ENCODE data around the gene CRTAC1.

CRTAC1 gene

DNA sequence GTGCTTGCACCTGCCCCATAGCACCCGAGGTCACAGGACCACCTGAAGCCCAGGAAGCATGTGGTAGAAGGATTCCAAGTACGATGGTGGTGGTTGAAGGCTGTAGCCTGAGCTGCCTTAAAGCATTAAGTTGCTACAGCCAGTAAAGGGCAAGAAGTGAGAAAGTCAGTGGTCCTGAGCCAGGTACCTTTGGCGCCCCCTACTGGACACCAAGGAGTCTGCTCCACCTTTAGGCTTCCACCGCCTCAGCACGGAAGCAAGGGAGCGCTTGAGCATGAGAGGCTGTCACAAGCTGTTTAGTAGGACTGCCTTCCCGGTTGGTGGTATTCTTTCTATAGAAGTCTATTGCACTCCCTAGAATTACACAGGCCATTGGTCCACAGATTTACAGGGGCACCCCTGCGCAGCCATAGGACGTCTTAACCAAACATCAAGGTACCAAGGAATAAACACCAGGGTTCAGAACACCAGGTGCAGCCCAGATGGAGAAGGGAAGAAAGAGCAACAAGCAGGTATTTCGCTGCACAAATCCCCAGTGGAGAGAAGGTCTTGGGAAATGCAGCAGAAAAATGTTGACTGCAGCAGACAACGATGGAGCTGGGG lies 2.2 kb downstream of the CRTAC1 start:
- peak; percentile 86 for DNase-seq

DNA sequence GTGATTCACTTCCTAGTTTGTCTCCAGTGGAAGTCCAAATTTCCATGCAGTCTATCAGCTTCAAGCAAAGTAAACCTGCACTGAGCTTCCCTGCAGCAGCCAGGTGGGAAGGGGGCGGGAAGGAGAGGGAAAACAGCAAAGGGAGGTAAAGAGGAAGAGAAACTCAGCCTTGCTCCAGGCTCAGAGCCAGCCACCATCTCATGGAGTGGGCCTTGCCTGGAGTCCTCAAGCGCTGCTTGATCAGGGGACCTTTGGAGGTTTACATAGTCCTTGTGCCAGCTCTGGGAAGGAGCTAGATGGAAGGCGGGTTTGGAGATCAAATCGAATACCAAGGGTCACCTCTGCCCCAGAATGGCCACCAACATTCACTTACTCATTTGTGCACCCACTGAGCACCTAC lies 7.4 kb downstream of the CRTAC1 start:
- no peak for DNase-seq

DNA sequence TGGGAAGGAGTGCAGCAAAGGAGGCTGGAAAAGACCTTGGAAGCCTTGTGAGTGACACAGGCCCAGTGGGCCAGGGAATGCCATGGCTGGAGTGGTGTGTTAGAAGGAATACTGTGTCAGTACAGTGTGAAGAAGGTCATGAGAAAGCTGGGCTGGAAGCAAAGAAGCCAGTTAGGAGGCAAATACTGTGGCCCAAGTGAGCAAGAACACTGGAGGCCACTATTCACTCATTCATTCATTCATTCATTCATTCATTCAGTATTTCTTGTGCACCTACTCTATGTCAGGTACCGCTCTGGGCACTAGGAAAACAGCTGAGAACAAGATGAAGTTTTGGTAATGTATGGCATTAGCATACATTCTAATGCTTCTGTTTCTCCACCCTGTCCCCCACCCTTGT lies 9.6 kb downstream of the CRTAC1 start:
- DNase-seq: no peak

DNA sequence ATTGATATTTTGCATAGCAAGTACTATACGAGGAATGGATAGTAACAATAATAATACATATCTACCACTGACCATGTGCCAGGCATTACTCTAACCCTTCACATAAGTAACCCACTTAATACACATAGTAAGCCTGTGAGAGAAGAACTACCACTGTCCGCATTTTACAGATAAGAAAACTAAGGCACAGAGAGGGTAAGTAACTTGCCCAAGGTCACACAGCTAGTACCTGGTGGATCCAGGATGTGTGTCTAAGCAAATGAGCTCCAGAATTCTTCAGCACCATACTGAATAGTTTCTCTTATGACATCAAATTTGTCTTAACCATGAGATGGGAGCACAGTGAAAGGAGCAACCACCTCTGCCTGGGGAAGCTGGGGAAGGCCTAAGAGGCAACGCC lies 10.2 kb downstream of the CRTAC1 start:
- no peak for DNase-seq

DNA sequence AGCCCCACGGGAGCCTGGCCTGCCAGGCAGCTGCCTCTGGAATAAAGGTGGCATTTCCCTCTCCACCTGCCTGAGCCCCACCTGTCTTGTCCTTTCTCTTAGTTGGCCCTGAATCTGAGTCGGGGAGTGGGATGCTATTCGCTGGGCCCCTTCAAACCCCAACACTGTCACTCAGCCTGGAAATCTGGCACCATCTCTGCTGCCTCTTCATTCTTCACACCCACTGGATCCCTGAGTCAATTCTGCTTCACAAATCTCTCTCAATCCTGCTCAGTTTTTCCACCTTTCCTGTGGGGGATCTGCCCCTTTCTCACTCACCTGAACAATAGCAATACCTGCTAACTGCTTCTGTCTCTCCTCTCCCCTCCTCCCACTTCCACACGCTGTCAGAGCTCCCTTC lies 10.6 kb downstream of the CRTAC1 start:
- no peak for DNase-seq

DNA sequence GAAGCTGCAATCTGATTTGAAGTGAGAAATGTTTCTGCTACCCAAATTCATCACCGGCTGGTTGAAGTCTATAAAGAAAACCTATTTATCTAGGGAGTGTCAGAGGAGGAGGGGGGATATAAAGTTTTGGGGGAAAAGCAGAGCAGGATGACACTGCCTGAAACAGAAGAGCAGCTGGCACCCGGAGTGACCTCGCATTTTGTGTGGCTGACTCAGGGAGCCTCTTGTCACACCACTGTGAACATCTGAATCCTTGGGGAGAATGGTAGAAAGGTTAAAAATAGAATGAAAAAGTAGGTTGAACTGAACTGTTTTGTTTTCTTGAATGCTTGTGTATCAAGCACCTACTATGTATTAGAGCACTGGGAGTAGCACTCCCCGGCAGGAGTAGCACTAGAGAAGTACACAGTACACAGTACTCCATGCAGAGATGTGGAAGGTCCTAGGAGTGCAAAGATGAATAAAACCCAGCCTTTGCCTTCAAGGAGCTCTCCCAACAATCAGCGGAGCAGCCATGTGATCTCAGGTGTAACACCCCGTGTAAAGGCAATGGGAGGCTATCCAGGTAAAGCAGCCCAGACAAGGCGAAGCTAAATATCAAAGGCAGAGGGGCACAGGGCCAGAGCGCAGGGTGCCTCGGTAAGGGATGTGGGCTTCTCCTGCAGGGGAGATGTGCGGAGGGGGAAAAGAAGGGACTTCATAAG lies 13.5 kb downstream of the CRTAC1 start:
- DNase-seq: no peak

DNA sequence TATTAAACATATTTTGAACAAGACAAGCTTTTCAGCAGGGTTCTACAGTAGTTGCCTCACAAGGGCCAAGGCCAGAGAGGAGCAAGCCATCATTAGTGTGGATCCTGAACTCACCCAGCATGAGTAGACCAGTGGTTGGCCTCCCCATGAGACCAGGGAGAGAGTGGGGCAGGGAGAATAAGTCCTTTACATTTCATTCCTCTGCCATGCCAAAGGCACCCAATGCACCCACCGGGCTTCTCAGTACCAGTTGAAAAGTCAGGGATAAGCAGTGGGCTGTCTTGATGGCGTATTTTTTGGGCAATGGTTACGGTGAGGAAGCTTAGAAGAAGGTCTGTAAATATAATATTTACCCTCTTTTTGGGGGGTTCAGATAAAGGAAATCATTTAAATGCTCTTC lies 16.6 kb downstream of the CRTAC1 start:
- no peak for DNase-seq

DNA sequence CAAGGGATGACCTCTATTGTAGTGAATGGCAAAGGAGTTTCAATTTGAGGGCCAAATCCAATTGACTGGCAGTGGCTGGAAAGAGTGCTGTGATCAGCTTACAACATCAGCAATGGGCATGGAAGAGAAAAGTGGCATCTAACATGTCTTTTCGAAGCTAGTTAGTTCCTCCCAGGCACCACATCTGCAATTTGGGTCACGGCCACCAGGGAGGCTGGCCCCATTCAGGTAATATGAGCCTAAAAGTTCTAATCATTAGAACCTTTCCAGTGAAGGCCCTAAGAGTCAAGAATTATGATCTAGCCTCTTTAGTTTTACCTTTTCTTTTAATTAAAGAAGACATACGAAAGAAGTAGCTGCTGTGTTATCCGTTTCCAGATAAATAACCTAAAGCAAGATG lies 17.3 kb downstream of the CRTAC1 start:
- DNase-seq: no peak

DNA sequence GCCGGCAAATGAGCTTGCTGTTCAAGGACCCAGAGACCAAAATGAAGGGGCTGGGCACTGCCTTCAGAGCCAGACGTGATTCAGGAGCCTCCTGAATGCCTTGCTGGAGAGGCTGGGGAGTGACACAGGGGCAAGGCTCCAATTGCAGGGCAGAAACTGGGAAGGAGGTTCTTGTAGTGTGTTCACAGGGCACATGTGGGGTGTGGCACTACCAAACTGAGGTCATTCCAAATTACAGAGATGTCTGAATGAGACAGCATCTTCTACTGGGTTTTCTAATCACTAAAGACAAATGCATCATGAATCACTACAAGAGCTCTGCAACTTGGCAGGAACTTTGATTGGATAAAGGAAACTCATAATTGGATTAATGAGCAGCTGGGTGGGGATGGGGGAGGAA lies 17.8 kb downstream of the CRTAC1 start:
- DNase-seq: no peak

DNA sequence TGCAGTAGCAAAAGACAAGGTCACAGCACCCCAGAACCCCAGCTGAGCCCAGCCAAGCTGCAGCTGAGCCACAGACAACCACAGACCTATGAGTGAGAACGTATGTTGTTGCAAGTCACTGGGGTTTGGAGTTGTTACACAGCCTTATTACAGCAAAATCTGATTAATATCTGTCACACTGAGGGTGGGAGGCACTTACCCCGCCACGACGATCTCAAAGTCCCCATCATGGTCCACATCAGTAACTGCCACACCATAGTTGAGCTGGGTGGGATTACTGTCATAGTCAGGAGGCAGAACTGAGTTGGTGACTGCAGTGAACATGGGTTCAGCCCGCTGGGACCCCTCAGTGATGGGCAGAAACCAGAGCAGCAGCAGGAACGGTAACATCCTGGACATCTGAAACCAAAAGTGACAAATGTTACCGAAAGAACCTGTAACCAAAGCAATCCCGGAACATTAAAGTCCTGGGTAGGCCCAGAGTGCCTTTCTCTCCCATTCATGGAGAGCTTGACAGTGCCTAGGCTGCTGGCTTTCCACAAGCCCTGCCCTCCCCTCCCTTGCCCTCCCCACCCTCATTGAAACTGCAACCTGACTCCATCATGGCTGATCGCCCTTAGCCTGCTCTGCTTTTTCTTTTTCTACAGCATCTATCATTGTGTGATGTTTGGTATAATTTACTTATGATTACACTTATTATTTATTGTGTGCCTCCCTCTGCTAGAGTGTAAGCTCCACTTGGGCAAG lies 19.3 kb downstream of the CRTAC1 start:
- DNase-seq: peak; percentile 7

DNA sequence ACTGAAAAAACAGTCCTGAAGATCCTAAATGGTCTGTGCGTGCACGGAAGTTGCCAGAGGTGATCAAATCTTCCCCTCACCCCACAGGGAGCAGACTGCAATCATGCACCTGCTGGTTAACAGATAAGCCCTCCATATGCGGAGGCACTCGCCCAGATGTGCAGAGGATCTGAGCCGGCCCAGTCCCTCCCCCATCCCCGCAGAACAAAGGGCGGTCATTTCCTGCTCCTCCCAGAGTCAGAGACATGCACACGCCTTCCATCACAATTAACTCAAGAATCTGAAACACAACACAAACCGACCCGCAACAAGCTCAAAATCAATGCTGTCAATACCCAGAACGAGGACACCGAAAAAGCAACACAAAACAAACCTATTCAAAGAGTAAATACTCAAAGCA lies 24.2 kb downstream of the CRTAC1 start:
- DNase-seq: peak; percentile 80

DNA sequence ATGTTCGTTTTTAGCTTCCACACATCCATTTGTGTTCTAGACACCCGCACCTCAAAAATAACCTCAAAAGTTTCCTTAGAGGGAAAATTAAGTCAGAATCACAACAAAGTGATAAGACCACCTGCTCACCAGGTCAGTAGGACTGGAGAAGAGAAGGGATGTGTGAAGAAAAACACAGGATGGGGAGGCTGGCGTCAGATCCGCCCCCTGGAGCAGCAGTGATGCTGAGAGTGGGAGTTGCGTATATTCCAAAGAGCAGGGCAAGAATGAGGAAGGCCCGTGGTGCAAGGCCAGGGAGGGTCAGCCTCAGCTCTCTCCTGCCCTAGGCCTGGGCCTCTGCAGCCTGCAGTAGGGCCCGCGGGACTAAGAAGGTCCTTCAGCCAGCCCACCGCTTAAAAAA lies 28.7 kb downstream of the CRTAC1 start:
- DNase-seq: no peak

DNA sequence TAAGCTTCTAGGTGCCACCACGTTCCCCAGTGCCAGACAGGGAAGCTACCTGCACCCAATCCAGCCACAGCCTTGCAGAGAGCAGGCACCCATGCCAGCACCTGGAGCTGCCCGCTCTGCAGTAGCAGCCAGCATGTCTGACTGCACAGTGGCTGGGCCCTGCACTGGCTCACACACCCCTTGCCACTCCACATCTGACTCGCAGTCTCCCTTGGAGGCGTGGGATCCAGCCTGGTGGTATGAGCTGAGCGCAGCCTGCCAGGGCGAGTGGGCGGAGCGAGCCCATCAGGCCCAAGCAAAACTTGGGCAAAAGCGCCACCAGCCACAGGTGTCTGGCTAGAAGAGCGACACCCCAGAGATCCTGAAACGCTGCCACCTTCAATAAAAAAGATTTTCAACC lies 30.1 kb downstream of the CRTAC1 start:
- DNase-seq: no peak

DNA sequence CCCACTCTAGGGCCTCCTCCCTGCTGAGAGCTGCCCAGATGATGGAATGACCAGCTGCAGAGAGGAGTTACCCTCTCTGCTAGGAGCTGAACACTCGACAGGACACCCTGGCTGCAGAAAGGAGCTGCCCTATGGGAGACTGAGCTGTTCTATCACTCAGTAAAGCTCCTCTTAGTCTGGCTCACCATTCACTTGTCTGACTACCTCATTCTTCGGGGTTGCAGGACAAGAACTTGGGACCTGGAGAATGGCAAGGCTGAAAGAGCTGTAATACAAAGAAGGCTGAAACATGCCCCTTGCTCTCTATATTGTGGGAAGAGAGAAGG lies 30.5 kb downstream of the CRTAC1 start:
- DNase-seq: no peak

DNA sequence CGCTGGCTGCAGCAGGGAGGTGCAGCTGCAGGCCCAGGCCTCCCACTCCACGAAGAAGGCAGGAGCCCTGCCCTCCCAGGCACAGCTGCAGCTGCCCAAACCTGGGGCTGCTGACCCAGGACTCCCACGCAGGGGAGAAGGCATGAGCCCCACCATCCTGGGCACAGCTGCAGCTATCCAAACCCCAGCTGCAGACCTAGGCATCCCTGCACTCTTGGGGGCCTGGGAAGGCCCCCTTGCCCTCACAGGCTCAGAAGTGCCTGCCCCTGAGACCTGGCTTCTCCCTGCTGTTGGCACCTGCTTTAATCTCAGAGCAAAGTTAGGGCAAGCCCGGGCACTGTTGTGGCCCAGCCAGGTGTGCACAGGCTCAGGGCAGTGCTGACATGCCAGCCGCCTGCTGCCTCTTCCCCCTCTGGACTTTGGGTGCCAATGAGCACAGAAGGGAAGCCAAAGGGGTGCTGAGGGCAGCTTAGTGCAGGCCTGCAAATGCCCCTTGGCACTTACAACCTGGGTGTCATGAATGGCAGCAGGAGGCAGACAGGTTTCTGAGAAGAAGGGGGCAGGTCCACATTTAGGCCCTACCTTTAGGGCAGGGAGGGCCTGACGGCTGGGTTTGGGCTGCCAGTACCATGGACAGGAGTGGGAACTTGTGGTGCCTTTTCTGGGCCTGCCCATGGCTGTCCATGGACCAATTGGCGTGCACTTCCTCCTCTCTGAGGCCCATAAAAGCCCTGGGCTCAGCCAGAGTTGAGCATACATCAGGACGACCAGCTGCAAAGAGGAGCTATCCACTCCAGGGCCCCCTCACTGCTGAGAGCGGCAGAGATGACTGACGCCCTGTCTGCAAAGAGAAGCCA lies 31.1 kb downstream of the CRTAC1 start:
- DNase-seq: no peak

DNA sequence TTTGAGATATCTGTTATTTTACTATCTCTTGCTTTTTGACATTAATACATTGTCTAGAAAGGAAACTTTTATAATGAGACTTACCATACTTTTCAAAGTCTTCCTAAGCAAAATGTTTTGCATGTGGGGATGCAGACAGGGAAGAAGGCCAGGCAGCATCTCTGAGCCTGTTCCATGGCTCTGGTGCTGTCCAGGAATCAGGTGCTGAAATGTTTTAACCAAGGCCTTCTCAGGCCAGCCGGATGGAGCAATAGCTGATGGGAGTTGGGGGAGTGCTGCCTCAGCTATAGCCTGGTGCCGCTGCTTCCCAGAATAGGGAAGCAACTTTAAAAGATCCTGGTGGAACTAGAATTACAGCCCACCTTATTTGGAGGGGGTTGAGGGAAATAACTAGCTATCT lies 38.5 kb downstream of the CRTAC1 start:
- no peak for DNase-seq

DNA sequence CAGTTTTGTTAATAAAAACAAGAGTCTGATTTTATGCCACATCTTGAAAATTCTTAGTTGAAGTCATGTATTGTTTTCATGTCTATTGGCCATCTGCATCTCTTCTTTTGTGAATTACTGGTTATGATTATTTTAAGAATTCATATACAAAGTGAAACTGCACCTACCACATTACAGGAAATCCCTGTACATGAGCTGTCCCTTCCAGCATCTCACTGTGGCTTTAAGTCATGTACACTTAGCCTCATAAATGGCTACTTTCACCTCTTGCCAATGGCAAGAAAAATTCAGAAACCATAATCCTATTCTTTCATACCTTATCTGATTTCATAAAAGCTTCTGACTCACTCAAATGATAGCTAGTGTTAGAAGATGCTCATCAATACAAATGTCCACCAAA lies 48.6 kb downstream of the CRTAC1 start:
- no peak for DNase-seq

DNA sequence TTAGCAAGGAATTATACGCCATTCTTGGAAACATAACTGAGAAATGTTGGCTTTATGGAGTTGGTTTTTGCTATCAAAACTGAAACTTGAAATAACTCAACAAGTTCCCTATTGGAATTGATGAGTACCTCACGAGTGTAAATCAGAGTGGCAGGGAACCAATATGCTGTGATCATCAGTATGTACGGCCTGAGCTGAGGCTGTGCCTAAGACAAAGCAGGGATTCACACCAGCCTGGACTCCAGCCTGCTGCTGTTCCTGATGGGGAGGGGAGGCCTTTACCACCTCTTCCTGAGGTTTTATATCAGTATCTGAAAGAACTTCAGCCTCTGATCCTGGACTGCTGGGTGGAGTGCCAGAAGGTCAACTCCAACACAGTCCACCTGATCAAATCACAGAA lies 52.7 kb downstream of the CRTAC1 start:
- no peak for DNase-seq

DNA sequence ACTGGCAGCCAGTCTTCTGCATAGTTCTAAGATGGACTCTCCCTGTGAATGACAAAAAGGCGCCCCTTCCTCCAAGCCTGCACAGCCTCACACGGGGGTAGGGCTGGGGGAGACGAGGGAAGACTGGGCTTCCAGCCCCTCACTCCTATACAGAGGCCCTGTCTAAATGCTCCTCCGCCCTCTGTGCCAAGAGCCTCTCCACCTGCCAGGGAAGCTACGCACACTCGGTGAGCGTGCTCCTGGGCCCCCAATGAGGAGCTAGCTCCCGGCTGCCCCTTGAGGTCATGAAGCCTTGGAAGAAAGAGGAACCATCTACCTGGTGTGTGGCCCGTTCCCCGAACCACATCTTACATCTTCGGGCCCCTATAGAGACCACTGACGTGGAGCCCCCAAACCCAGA lies 54.8 kb downstream of the CRTAC1 start:
- no peak for DNase-seq

DNA sequence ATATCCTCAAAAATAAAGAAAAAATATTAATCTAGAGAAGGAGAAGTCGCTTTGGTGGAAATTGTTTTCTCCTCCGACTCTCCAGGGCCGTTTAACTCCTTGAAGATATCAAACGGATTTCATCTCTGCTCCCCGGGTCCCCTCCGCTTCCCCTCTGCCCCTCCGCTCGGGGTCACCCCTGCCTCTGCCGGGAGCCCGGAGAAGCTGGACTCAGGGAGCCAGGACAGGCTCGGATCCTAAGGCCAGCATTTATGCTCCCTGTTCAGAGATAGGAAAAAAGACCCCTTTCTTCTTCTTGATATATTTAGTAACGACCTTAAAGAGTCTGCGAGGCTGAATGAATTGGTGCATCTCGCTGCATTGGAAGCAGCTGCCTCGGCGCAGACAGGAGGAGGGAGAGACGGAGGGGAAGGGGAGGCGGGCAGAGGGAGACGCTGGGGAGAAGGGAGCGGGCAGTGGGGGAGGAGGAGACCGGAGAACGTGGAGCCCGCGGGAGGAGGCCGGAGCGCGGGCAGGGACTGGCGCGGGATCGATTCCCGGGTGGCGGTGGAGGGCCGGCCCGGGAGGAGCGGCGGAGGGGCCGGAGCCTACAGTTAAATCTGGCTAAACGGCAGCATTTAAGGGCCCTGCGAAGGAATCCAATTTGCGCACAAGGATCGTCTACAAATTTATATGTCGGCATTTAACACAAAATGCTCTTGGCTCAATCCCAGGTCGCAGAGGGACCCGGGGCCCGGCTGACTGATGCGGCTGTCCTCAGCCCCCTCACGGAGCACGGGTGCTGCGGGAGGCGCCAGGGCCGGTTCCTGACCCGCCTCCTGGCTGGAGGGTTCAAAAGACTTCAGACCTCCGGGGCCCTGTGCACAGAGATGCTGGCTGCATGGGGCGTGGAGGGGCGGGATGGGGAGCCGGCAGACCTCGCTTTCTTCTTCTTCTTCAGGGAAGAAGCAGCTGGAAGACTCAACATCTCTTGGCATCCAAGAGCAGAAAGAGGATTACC lies 55.6 kb downstream of the CRTAC1 start:
- DNase-seq: no peak

DNA sequence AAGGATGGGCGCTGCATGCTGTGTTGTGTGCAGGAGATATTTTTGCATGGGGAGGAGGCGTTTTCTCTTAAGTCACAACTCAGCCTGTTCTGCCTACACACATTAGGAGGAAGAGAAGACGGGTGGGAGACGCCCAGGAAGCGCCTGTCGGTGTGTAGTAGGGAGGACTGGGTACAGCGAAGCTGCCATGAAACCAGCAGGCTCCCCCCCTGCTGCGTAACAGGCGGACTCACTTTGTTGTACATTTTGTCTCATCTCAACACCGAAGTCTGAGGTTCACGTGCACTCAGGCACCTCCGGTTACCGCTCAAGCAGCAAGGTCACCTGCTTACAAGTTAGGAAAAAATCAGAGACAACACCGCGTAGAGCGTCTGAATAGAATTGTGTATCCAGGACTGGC lies 56.3 kb downstream of the CRTAC1 start:
- DNase-seq: no peak

DNA sequence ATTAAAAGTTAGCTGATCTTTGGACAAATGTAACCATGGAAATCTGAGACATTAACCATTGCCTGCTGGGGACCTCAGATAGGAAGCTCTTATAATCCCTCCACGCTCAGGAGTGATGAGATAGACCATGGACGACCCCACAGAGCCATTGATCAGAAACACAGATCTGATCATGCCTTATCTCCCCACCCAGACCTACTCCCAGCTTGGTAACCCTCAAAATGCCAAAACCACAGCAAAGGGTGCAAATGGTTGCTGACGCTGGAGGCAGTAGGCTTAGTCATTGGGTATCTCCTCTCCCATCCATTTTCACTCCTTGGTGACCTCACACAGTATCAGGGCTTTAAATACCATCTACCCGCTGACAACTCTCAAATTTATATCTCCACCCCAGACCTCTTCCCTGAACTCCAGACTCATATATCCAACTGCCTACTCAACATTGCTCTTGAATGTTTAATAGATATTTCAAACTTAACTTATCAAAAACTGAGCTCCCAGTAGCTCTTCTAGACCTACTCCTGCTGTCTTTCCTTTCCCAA lies 60.8 kb downstream of the CRTAC1 start:
- DNase-seq: no peak
